Measurements from ENCODE around the gene TCTN3. TPM values are rescaled to one million over a fixed set of nuclear protein-coding genes. Genes with fewer than 3 reads are reported as not detected.
"Not testable (repeated sequence)": the region's sequence is repeated elsewhere in the genome, so short reads cannot be mapped to it uniquely, and the experiment has no call there.

The TCTN3 gene
- total and polyA plus RNA-seq, 7 experiments from 2014 or later, result 16.2 to 60.7 (median 22.8) TPM

- peaks cover 0 to 12% (median 0%) of the 10 kb centered on the region in 5 donors for H3K36me3 Mint-ChIP-seq
- no peak for ATAC-seq
- H3K4me1 Mint-ChIP-seq, result no peaks in the 10 kb centered on the region
- CTCF ChIA-PET, result no interaction called here
- Histone ChIP-seq H3K36me3 (ENCODE audit: control insufficient read depth in 2 of 3, insufficient read depth in 3 of 3, low read length in 3 of 3) (no peaks in the 10 kb centered on the region), H3K9me3 (ENCODE audit: control insufficient read depth in 2 of 3, low read length in 3 of 3) (peaks cover 0 to 6% (median 0%) of the 10 kb centered on the region in 3 experiments), H3K4me3 (ENCODE audit: low read length) (no peak overlapping the region), H3K27ac (ENCODE audit: low read depth, low read length) (no peak overlapping the region), H3K27me3 (ENCODE audit: control insufficient read depth in 2 of 2, insufficient read depth in 2 of 2, low read length in 2 of 2) (no peaks in the 10 kb centered on the region), H3K4me1 (ENCODE audit: control insufficient read depth in 2 of 2, insufficient read depth in 2 of 2, low read length in 2 of 2) (no peaks in the 10 kb centered on the region)
- intact Hi-C loops (cut with micrococcal nuclease), result no loop called here
- peaks cover 0 to 43% (median 24%) of the 10 kb centered on the region in 11 donors for H3K9me3 Mint-ChIP-seq
- no peak overlapping the region for H3K27ac Mint-ChIP-seq
- peaks cover 10 to 28% (median 22%) of the 10 kb centered on the region in 5 donors for H3K27me3 Mint-ChIP-seq
- no peak overlapping the region for H3K4me3 Mint-ChIP-seq
- DNase-seq, result no peak
- POLR2A ChIA-PET, result no interaction called here
These were observed 36.5 kb upstream of the TCTN3 start for GRCh38 chr10:95730233-95730632.

DNA sequence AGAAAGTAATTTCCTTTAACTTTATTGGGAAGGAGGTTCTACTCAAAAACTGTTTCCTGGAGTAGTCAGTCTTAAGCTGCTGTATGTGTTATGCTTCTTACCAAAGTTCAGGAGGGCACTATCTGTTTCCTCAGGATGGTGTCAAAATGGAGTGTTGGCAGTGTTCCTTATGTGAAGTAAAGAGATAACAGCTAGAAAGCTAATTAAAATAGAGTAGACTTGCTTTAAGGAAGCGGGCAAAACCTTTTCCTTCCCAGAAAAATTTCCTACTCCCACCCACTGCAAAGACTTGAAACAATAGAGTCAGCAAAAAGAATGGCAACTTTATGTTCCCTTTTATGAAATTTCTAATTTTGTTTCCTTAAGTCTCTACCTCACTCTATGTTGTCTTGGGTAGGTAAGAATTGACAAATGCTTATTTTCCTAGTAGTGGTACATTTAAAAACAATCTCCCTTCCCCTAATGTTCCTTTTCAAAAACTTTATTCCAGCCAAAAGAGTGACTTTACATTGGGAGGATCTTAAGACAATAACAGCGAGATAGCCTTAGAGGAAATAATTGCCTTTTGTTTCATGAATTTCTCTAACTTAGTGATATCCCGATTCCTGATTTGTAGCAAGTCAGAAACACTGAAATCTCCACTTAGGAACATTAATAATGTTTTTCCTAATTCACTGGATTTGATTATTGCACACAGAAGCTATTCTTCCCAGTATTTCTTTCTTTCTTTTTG lies 35.8 kb upstream of the TCTN3 start:
- intact Hi-C loops (cut with micrococcal nuclease), result no loop called here
- H3K4me3 Mint-ChIP-seq, result no peak overlapping the region
- H3K36me3 ChIP-seq (ENCODE audit: control insufficient read depth in 2 of 3, insufficient read depth in 3 of 3, low read length in 3 of 3), result no peaks in the 10 kb centered on the region
- ChIA-PET POLR2A (no interaction called here), CTCF (no interaction called here)
- H3K27ac ChIP-seq (ENCODE audit: low read depth, low read length), result no peak overlapping the region
- peaks cover 0 to 6% (median 0%) of the 10 kb centered on the region in 3 experiments for H3K9me3 ChIP-seq (ENCODE audit: control insufficient read depth in 2 of 3, low read length in 3 of 3)
- no peaks in the 10 kb centered on the region for H3K27me3 ChIP-seq (ENCODE audit: control insufficient read depth in 2 of 2, insufficient read depth in 2 of 2, low read length in 2 of 2)
- H3K27me3 Mint-ChIP-seq, result peaks cover 14 to 28% (median 25%) of the 10 kb centered on the region in 5 donors
- peaks cover 0 to 45% (median 22%) of the 10 kb centered on the region in 11 donors for H3K9me3 Mint-ChIP-seq
- H3K36me3 Mint-ChIP-seq, result peaks cover 0 to 15% (median 0%) of the 10 kb centered on the region in 5 donors
- ATAC-seq (no peak), DNase-seq (no peak)
- H3K27ac Mint-ChIP-seq, result no peak overlapping the region
- H3K4me3 ChIP-seq (ENCODE audit: low read length), result no peak overlapping the region
- no peaks in the 10 kb centered on the region for H3K4me1 Mint-ChIP-seq
- H3K4me1 ChIP-seq (ENCODE audit: control insufficient read depth in 2 of 2, insufficient read depth in 2 of 2, low read length in 2 of 2), result no peaks in the 10 kb centered on the region

- intact Hi-C loops (cut with micrococcal nuclease), result no loop called here
- ATAC-seq, result no peak
These were observed 34.8 kb upstream of the TCTN3 start for GRCh38 chr10:95728526-95728925.

GRCh38 chr10:95722496-95722895 lies 28.8 kb upstream of the TCTN3 start:
- DNase-seq; H3K4me3 Mint-ChIP-seq; H3K36me3 Mint-ChIP-seq; POLR2A ChIA-PET; intact Hi-C loops (cut with micrococcal nuclease); H3K4me3 ChIP-seq (ENCODE audit: low read length); H3K27ac ChIP-seq (ENCODE audit: low read depth, low read length); H3K4me1 ChIP-seq (ENCODE audit: control insufficient read depth in 2 of 2, insufficient read depth in 2 of 2, low read length in 2 of 2); CTCF ChIA-PET; H3K36me3 ChIP-seq (ENCODE audit: control insufficient read depth in 2 of 3, insufficient read depth in 3 of 3, low read length in 3 of 3); H3K27ac Mint-ChIP-seq; H3K27me3 ChIP-seq (ENCODE audit: control insufficient read depth in 2 of 2, insufficient read depth in 2 of 2, low read length in 2 of 2); H3K9me3 ChIP-seq (ENCODE audit: control insufficient read depth in 2 of 3, low read length in 3 of 3); H3K4me1 Mint-ChIP-seq; ATAC-seq: not testable (repeated sequence)
- peaks cover 7 to 24% (median 11%) of the 10 kb centered on the region in 5 donors for H3K27me3 Mint-ChIP-seq
- peaks cover 0 to 16% (median 3%) of the 10 kb centered on the region in 11 donors for H3K9me3 Mint-ChIP-seq

More at GRCh38 chr10:95728526-95728925, 34.8 kb upstream of the TCTN3 start:
- peaks cover 0 to 16% (median 0%) of the 10 kb centered on the region in 5 donors for H3K36me3 Mint-ChIP-seq
- H3K9me3 ChIP-seq (ENCODE audit: control insufficient read depth in 2 of 3, low read length in 3 of 3), result peaks cover 0 to 1% (median 0%) of the 10 kb centered on the region in 3 experiments
- no peaks in the 10 kb centered on the region for H3K4me1 ChIP-seq (ENCODE audit: control insufficient read depth in 2 of 2, insufficient read depth in 2 of 2, low read length in 2 of 2)
- no peaks in the 10 kb centered on the region for H3K4me1 Mint-ChIP-seq
- DNase-seq, result no peak
- peaks cover 14 to 28% (median 19%) of the 10 kb centered on the region in 5 donors for H3K27me3 Mint-ChIP-seq
- no peak overlapping the region for H3K4me3 ChIP-seq (ENCODE audit: low read length)
- H3K27me3 ChIP-seq (ENCODE audit: control insufficient read depth in 2 of 2, insufficient read depth in 2 of 2, low read length in 2 of 2), result no peaks in the 10 kb centered on the region
- no peak overlapping the region for H3K4me3 Mint-ChIP-seq
- H3K9me3 Mint-ChIP-seq, result peaks cover 0 to 35% (median 16%) of the 10 kb centered on the region in 11 donors
- H3K36me3 ChIP-seq (ENCODE audit: control insufficient read depth in 2 of 3, insufficient read depth in 3 of 3, low read length in 3 of 3), result no peaks in the 10 kb centered on the region
- POLR2A ChIA-PET, result no interaction called here
- CTCF ChIA-PET, result interaction anchor here (0.6 kb wide), 1 partner anchor 29 kb away, joined by 3 read pairs; no protein-coding TSS in a partner anchor
- no peak overlapping the region for H3K27ac ChIP-seq (ENCODE audit: low read depth, low read length)
- H3K27ac Mint-ChIP-seq, result no peak overlapping the region

DNA sequence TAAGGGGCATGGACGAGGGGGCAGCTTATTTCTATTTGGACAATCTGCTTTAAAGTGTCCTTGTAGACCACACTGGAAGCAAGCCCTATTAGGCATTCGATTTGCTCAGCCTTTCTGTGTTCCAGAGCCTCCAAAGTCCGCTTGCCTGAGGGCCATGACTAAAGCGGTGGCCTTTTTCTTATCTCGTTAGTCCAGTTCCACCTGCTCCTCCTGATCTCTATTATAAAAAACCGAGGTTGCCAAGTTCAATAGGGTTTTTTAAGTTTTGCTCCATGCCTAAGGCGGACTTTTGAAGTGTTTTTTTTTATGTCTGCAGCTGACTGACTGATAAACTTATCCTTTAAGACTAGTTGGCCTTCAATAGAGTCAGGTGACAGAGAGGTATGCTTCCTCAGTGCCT lies 27.0 kb upstream of the TCTN3 start:
- H3K27ac ChIP-seq (ENCODE audit: low read depth, low read length); H3K4me1 Mint-ChIP-seq; H3K4me1 ChIP-seq (ENCODE audit: control insufficient read depth in 2 of 2, insufficient read depth in 2 of 2, low read length in 2 of 2); H3K4me3 Mint-ChIP-seq; H3K9me3 ChIP-seq (ENCODE audit: control insufficient read depth in 2 of 3, low read length in 3 of 3); H3K36me3 Mint-ChIP-seq; H3K27me3 ChIP-seq (ENCODE audit: control insufficient read depth in 2 of 2, insufficient read depth in 2 of 2, low read length in 2 of 2); POLR2A ChIA-PET; DNase-seq; CTCF ChIA-PET; intact Hi-C loops (cut with micrococcal nuclease); H3K4me3 ChIP-seq (ENCODE audit: low read length); H3K36me3 ChIP-seq (ENCODE audit: control insufficient read depth in 2 of 3, insufficient read depth in 3 of 3, low read length in 3 of 3); H3K27ac Mint-ChIP-seq; ATAC-seq: not testable (repeated sequence)
- Mint-ChIP-seq H3K27me3 (peaks cover 7 to 24% (median 11%) of the 10 kb centered on the region in 5 donors), H3K9me3 (peaks cover 0 to 16% (median 3%) of the 10 kb centered on the region in 11 donors)

- no peak overlapping the region for H3K27ac Mint-ChIP-seq
- ChIA-PET POLR2A (no interaction called here), CTCF (no interaction called here)
- Histone ChIP-seq H3K27me3 (ENCODE audit: control insufficient read depth in 2 of 2, insufficient read depth in 2 of 2, low read length in 2 of 2) (no peaks in the 10 kb centered on the region), H3K27ac (ENCODE audit: low read depth, low read length) (no peak overlapping the region), H3K9me3 (ENCODE audit: control insufficient read depth in 2 of 3, low read length in 3 of 3) (no peaks in the 10 kb centered on the region), H3K4me1 (ENCODE audit: control insufficient read depth in 2 of 2, insufficient read depth in 2 of 2, low read length in 2 of 2) (no peaks in the 10 kb centered on the region), H3K4me3 (ENCODE audit: low read length) (no peak overlapping the region), H3K36me3 (ENCODE audit: control insufficient read depth in 2 of 3, insufficient read depth in 3 of 3, low read length in 3 of 3) (no peaks in the 10 kb centered on the region)
- ATAC-seq, result no peak
- no peaks in the 10 kb centered on the region for H3K4me1 Mint-ChIP-seq
- H3K9me3 Mint-ChIP-seq, result peaks cover 0 to 2% (median 0%) of the 10 kb centered on the region in 11 donors
- no peak overlapping the region for H3K4me3 Mint-ChIP-seq
- peaks cover 0 to 10% (median 3%) of the 10 kb centered on the region in 5 donors for H3K27me3 Mint-ChIP-seq
- intact Hi-C loops (cut with micrococcal nuclease), result no loop called here
- peaks cover 0 to 4% (median 0%) of the 10 kb centered on the region in 5 donors for H3K36me3 Mint-ChIP-seq
- no peak for DNase-seq
These were observed 23.1 kb upstream of the TCTN3 start for GRCh38 chr10:95716866-95717265.

GRCh38 chr10:95716466-95716865 lies 22.7 kb upstream of the TCTN3 start:
- CTCF ChIA-PET, result no interaction called here
- no peak overlapping the region for H3K27ac Mint-ChIP-seq
- POLR2A ChIA-PET, result no interaction called here

More at GRCh38 chr10:95716466-95716865, 22.7 kb upstream of the TCTN3 start:
- intact Hi-C loops (cut with micrococcal nuclease), result no loop called here
- H3K27me3 ChIP-seq (ENCODE audit: control insufficient read depth in 2 of 2, insufficient read depth in 2 of 2, low read length in 2 of 2), result no peaks in the 10 kb centered on the region
- peaks cover 0 to 4% (median 0%) of the 10 kb centered on the region in 5 donors for H3K36me3 Mint-ChIP-seq
- no peaks in the 10 kb centered on the region for H3K36me3 ChIP-seq (ENCODE audit: control insufficient read depth in 2 of 3, insufficient read depth in 3 of 3, low read length in 3 of 3)
- H3K27ac ChIP-seq (ENCODE audit: low read depth, low read length), result no peak overlapping the region
- no peak overlapping the region for H3K4me3 ChIP-seq (ENCODE audit: low read length)
- no peaks in the 10 kb centered on the region for H3K4me1 Mint-ChIP-seq
- H3K4me3 Mint-ChIP-seq, result no peak overlapping the region
- no peaks in the 10 kb centered on the region for H3K9me3 ChIP-seq (ENCODE audit: control insufficient read depth in 2 of 3, low read length in 3 of 3)
- no peak for ATAC-seq
- peaks cover 0 to 10% (median 3%) of the 10 kb centered on the region in 5 donors for H3K27me3 Mint-ChIP-seq
- H3K4me1 ChIP-seq (ENCODE audit: control insufficient read depth in 2 of 2, insufficient read depth in 2 of 2, low read length in 2 of 2), result no peaks in the 10 kb centered on the region
- no peaks in the 10 kb centered on the region for H3K9me3 Mint-ChIP-seq
- DNase-seq, result no peak
